Effector memory CD8-positive, alpha-beta T cell (primary cell): ENCODE results near the gene ERVFRD-1.

Experiments used
- ATAC-seq: fragments of 150-1000 bp; cut with Tn5 transposase; replicated peaks from 2 replicates; pipeline ENCODE4 v1.10.0; 2021; ENCODE audit warnings: mild to moderate bottlenecking, moderate library complexity
- DNase-seq, 3 experiments: peaks; one replicate each; pipeline ENCODE4 v3.0.0; 2021
- H3K27ac Mint-ChIP-seq, 2 donors: one replicate each; pipeline ENCODE4 v1.8.0; 2022; ENCODE audit warnings: mild to moderate bottlenecking in 2 of 2, mixed read lengths in 2 of 2, moderate library complexity in 2 of 2
- H3K27me3 Mint-ChIP-seq, 2 donors: one replicate each; pipeline ENCODE4 v1.8.0; 2022; ENCODE audit warnings: mixed read lengths in 2 of 2
- H3K36me3 Mint-ChIP-seq: one replicate; pipeline ENCODE4 v1.8.0; 2022; ENCODE audit warnings: mild to moderate bottlenecking, moderate library complexity, mixed read lengths; ENCODE audit not compliant: insufficient read depth
- H3K4me1 Mint-ChIP-seq, 2 donors: one replicate each; pipeline ENCODE4 v1.8.0; 2022; ENCODE audit warnings: low read depth in 2 of 2, mixed read lengths in 2 of 2
- H3K4me3 Mint-ChIP-seq, 2 donors: one replicate each; pipeline ENCODE4 v1.8.0; 2022; ENCODE audit warnings: mild to moderate bottlenecking in 2 of 2, mixed read lengths in 2 of 2, moderate library complexity in 2 of 2
- H3K9me3 Mint-ChIP-seq, 2 donors: one replicate each; pipeline ENCODE4 v1.8.0; 2022; ENCODE audit warnings: mixed read lengths in 2 of 2

The ERVFRD-1 gene

GRCh38 chr6:11140056-11140455 is 28.5 kb upstream of the ERVFRD-1 start:
- no peak for DNase-seq
- H3K27ac Mint-ChIP-seq: no peak overlapping the region

GRCh38 chr6:11139051-11139960 is 27.8 kb upstream of the ERVFRD-1 start:
- H3K27me3 Mint-ChIP-seq: no peaks in the 10 kb centered on the region
- peaks cover 3% of the 10 kb centered on the region for H3K36me3 Mint-ChIP-seq
- no peak overlapping the region for H3K4me3 Mint-ChIP-seq
- no peaks in the 10 kb centered on the region for H3K4me1 Mint-ChIP-seq
- no peak overlapping the region for H3K27ac Mint-ChIP-seq
- H3K9me3 Mint-ChIP-seq: no peaks in the 10 kb centered on the region
- no peak for DNase-seq
- ATAC-seq: no peak

More at GRCh38 chr6:11140056-11140455, 28.5 kb upstream of the ERVFRD-1 start:
- Mint-ChIP-seq H3K9me3 (no peaks in the 10 kb centered on the region), H3K4me3 (no peak overlapping the region), H3K27me3 (no peaks in the 10 kb centered on the region), H3K4me1 (peaks cover 2 to 3% of the 10 kb centered on the region in 2 donors), H3K36me3 (peaks cover 3% of the 10 kb centered on the region)
- ATAC-seq: no peak

GRCh38 chr6:11136809-11137208 is 25.3 kb upstream of the ERVFRD-1 start:
- Mint-ChIP-seq H3K27me3 (no peaks in the 10 kb centered on the region), H3K27ac (no peak overlapping the region), H3K4me3 (no peak overlapping the region), H3K4me1 (no peaks in the 10 kb centered on the region), H3K36me3 (peaks cover 3% of the 10 kb centered on the region), H3K9me3 (no peaks in the 10 kb centered on the region)
- no peak for DNase-seq
- ATAC-seq: no peak

- Mint-ChIP-seq H3K4me3 (no peak overlapping the region), H3K4me1 (peaks cover 4 to 5% of the 10 kb centered on the region in 2 donors), H3K9me3 (no peaks in the 10 kb centered on the region), H3K27me3 (no peaks in the 10 kb centered on the region), H3K27ac (no peak overlapping the region), H3K36me3 (no peaks in the 10 kb centered on the region)
- DNase-seq (no peak), ATAC-seq (no peak)
Observed at GRCh38 chr6:11133281-11133680, 21.8 kb upstream of the ERVFRD-1 start.

- no peak for ATAC-seq
- DNase-seq: no peak
Observed at GRCh38 chr6:11132194-11132888, 20.8 kb upstream of the ERVFRD-1 start.

GRCh38 chr6:11130605-11131004 is 19.1 kb upstream of the ERVFRD-1 start:
- Mint-ChIP-seq H3K27me3 (no peaks in the 10 kb centered on the region), H3K36me3 (peaks cover 3% of the 10 kb centered on the region), H3K27ac (no peak overlapping the region), H3K9me3 (peaks cover 0 to 2% of the 10 kb centered on the region in 2 donors), H3K4me1 (peaks cover 4 to 18% of the 10 kb centered on the region in 2 donors), H3K4me3 (no peak overlapping the region)
- ATAC-seq (no peak), DNase-seq (no peak)

More at GRCh38 chr6:11132194-11132888, 20.8 kb upstream of the ERVFRD-1 start:
- no peak overlapping the region for H3K4me3 Mint-ChIP-seq
- H3K27ac Mint-ChIP-seq: no peak overlapping the region
- no peaks in the 10 kb centered on the region for H3K27me3 Mint-ChIP-seq
- no peaks in the 10 kb centered on the region for H3K36me3 Mint-ChIP-seq
- H3K9me3 Mint-ChIP-seq: peaks cover 0 to under 1% of the 10 kb centered on the region in 2 donors
- H3K4me1 Mint-ChIP-seq: peaks cover 4 to 9% of the 10 kb centered on the region in 2 donors

- Mint-ChIP-seq H3K4me3 (no peak overlapping the region), H3K27me3 (no peaks in the 10 kb centered on the region), H3K36me3 (peaks cover 3% of the 10 kb centered on the region), H3K27ac (no peak overlapping the region), H3K4me1 (peaks cover 4 to 18% of the 10 kb centered on the region in 2 donors), H3K9me3 (peaks cover 0 to 2% of the 10 kb centered on the region in 2 donors)
- ATAC-seq (no peak), DNase-seq (no peak)
Observed at GRCh38 chr6:11129908-11130565, 18.5 kb upstream of the ERVFRD-1 start.

- DNase-seq: no peak
- H3K4me3 Mint-ChIP-seq: no peak overlapping the region
Observed at GRCh38 chr6:11128608-11129007, 17.1 kb upstream of the ERVFRD-1 start.

GRCh38 chr6:11126876-11127275 is 15.4 kb upstream of the ERVFRD-1 start:
- DNase-seq (no peak), ATAC-seq (no peak)
- peaks cover 6% of the 10 kb centered on the region for H3K36me3 Mint-ChIP-seq
- H3K4me1 Mint-ChIP-seq: peaks cover 14 to 23% of the 10 kb centered on the region in 2 donors
- no peaks in the 10 kb centered on the region for H3K27me3 Mint-ChIP-seq
- no peak overlapping the region for H3K27ac Mint-ChIP-seq
- H3K9me3 Mint-ChIP-seq: peaks cover 0 to 2% of the 10 kb centered on the region in 2 donors
- H3K4me3 Mint-ChIP-seq: no peak overlapping the region

More at GRCh38 chr6:11128608-11129007, 17.1 kb upstream of the ERVFRD-1 start:
- no peaks in the 10 kb centered on the region for H3K27me3 Mint-ChIP-seq
- peaks cover 6% of the 10 kb centered on the region for H3K36me3 Mint-ChIP-seq
- H3K9me3 Mint-ChIP-seq: peaks cover 0 to 2% of the 10 kb centered on the region in 2 donors
- no peak overlapping the region for H3K27ac Mint-ChIP-seq
- peaks cover 12 to 19% of the 10 kb centered on the region in 2 donors for H3K4me1 Mint-ChIP-seq
- no peak for ATAC-seq

- peaks cover 0 to 2% of the 10 kb centered on the region in 2 donors for H3K9me3 Mint-ChIP-seq
- no peak overlapping the region for H3K4me3 Mint-ChIP-seq
- DNase-seq (no peak), ATAC-seq (no peak)
- peaks cover 6% of the 10 kb centered on the region for H3K36me3 Mint-ChIP-seq
- H3K27ac Mint-ChIP-seq: no peak overlapping the region
- H3K27me3 Mint-ChIP-seq: no peaks in the 10 kb centered on the region
- peaks cover 21 to 32% of the 10 kb centered on the region in 2 donors for H3K4me1 Mint-ChIP-seq
Observed at GRCh38 chr6:11123978-11124377, 12.5 kb upstream of the ERVFRD-1 start.

- Mint-ChIP-seq H3K27ac (no peak overlapping the region), H3K27me3 (no peaks in the 10 kb centered on the region), H3K9me3 (peaks cover 0 to 1% of the 10 kb centered on the region in 2 donors), H3K4me1 (peaks cover 21 to 34% of the 10 kb centered on the region in 2 donors), H3K36me3 (peaks cover 10% of the 10 kb centered on the region), H3K4me3 (no peak overlapping the region)
- DNase-seq (no peak), ATAC-seq (no peak)
Observed at GRCh38 chr6:11122380-11122779, 10.9 kb upstream of the ERVFRD-1 start.

- H3K27me3 Mint-ChIP-seq: no peaks in the 10 kb centered on the region
- no peak overlapping the region for H3K4me3 Mint-ChIP-seq
- no peak for ATAC-seq
- H3K9me3 Mint-ChIP-seq: no peaks in the 10 kb centered on the region
- peaks cover 17 to 34% of the 10 kb centered on the region in 2 donors for H3K4me1 Mint-ChIP-seq
- no peak for DNase-seq
- H3K36me3 Mint-ChIP-seq: peaks cover 10% of the 10 kb centered on the region
- no peak overlapping the region for H3K27ac Mint-ChIP-seq
Observed at GRCh38 chr6:11121851-11122250, 10.3 kb upstream of the ERVFRD-1 start.

- DNase-seq: no peak
- ATAC-seq: no peak
- no peak overlapping the region for H3K4me3 Mint-ChIP-seq
- no peaks in the 10 kb centered on the region for H3K9me3 Mint-ChIP-seq
- peaks cover 12 to 34% of the 10 kb centered on the region in 2 donors for H3K4me1 Mint-ChIP-seq
- H3K36me3 Mint-ChIP-seq: peaks cover 6% of the 10 kb centered on the region
- peak overlapping the region in 1 of 2 donors; percentile 63 for H3K27ac Mint-ChIP-seq
- H3K27me3 Mint-ChIP-seq: no peaks in the 10 kb centered on the region
Observed at GRCh38 chr6:11120271-11121005, 8.9 kb upstream of the ERVFRD-1 start.
